ENCODE results near the gene TRIP10.

- TF ChIP-seq BHLHE40 (IDR thresholded peaks at IDR 0.05; ENCODE audit: borderline replicate concordance), result no peak
- no peak for TF ChIP-seq SUZ12 (IDR thresholded peaks at IDR 0.05)
- TF ChIP-seq ELF4 (IDR thresholded peaks at IDR 0.05), result no peak
- no peak for TF ChIP-seq FOXA1 (IDR thresholded peaks at IDR 0.05)
- no peak for TF ChIP-seq TARDBP (IDR thresholded peaks at IDR 0.05)
- TF ChIP-seq SP1 (IDR thresholded peaks at IDR 0.05), result no peak
- TF ChIP-seq PKNOX1 (IDR thresholded peaks at IDR 0.05), result no peak
- no peak for TF ChIP-seq ARNT (IDR thresholded peaks at IDR 0.05)
- TF ChIP-seq FOXK2 (IDR thresholded peaks at IDR 0.05), result no peak
- no peak for TF ChIP-seq NFRKB (IDR thresholded peaks at IDR 0.05)
- no peak for TF ChIP-seq FOXM1 (IDR thresholded peaks at IDR 0.05; ENCODE audit: borderline replicate concordance)
- TF ChIP-seq ZNF384 (IDR thresholded peaks at IDR 0.05), result no peak
- TF ChIP-seq HDGF (IDR thresholded peaks at IDR 0.05; ENCODE audit: borderline replicate concordance), result no peak
These were observed 556 bp downstream of the TRIP10 start for GRCh38 chr19:6739883-6740588.
